DMS79 (cell line): ENCODE results near the gene TRAP1.

Experiments used
- DNase-seq: peaks from one replicate; lab custom pipeline; 2025; lab: John Stamatoyannopoulos, UW

TRAP1 gene

GRCh38 chr16:3717235-3718018, at the start of gene TRAP1:
Gene TRAP1 (minus strand): TSS chr16:3717524. CDS start chr16:3717508, 16 bp downstream.
- peak; percentile 15 for DNase-seq

- no peak for DNase-seq
These were observed 48.9 kb upstream of the TRAP1 start for GRCh38 chr16:3766177-3766576.

- no peak for DNase-seq
These were observed 47.1 kb upstream of the TRAP1 start for GRCh38 chr16:3764409-3764808.

GRCh38 chr16:3762107-3762750, 44.9 kb upstream of the TRAP1 start:
- DNase-seq: no peak

GRCh38 chr16:3761375-3762106, 44.2 kb upstream of the TRAP1 start:
- no peak for DNase-seq

GRCh38 chr16:3760518-3760917, 43.2 kb upstream of the TRAP1 start:
- DNase-seq: no peak

- no peak for DNase-seq
These were observed 42.4 kb upstream of the TRAP1 start for GRCh38 chr16:3759736-3760135.

- no peak for DNase-seq
These were observed 38.8 kb upstream of the TRAP1 start for GRCh38 chr16:3756113-3756512.

- no peak for DNase-seq
These were observed 37.9 kb upstream of the TRAP1 start for GRCh38 chr16:3755249-3755648.

GRCh38 chr16:3754772-3755171, 37.4 kb upstream of the TRAP1 start:
- DNase-seq: no peak

GRCh38 chr16:3754081-3754703, 36.9 kb upstream of the TRAP1 start:
- no peak for DNase-seq

- no peak for DNase-seq
These were observed 35.7 kb upstream of the TRAP1 start for GRCh38 chr16:3752984-3753383.

GRCh38 chr16:3751878-3752277, 34.6 kb upstream of the TRAP1 start:
- no peak for DNase-seq

GRCh38 chr16:3748307-3748706, 31.0 kb upstream of the TRAP1 start:
- no peak for DNase-seq

GRCh38 chr16:3745751-3746355, 28.5 kb upstream of the TRAP1 start:
- DNase-seq: no peak

GRCh38 chr16:3744018-3744417, 26.7 kb upstream of the TRAP1 start:
- DNase-seq: no peak

- DNase-seq: no peak
These were observed 23.6 kb upstream of the TRAP1 start for GRCh38 chr16:3740934-3741333.

- DNase-seq: no peak
These were observed 22.9 kb upstream of the TRAP1 start for GRCh38 chr16:3740186-3740585.

- no peak for DNase-seq
These were observed 22.3 kb upstream of the TRAP1 start for GRCh38 chr16:3739636-3740035.

- no peak for DNase-seq
These were observed 21.2 kb upstream of the TRAP1 start for GRCh38 chr16:3738541-3738940.

- DNase-seq: no peak
These were observed 20.8 kb upstream of the TRAP1 start for GRCh38 chr16:3738128-3738527.

- DNase-seq: no peak
These were observed 19.9 kb upstream of the TRAP1 start for GRCh38 chr16:3737181-3737580.
